HG02623 (cell line): ENCODE data around the gene SPATA17.

Experiments
- ATAC-seq: cut with Tn5 transposase; IDR thresholded peaks from one replicate; pipeline ENCODE4 v1.9.1; 2021; ENCODE audit warnings: moderate library complexity; ENCODE audit not compliant: unreplicated experiment

The SPATA17 gene

DNA sequence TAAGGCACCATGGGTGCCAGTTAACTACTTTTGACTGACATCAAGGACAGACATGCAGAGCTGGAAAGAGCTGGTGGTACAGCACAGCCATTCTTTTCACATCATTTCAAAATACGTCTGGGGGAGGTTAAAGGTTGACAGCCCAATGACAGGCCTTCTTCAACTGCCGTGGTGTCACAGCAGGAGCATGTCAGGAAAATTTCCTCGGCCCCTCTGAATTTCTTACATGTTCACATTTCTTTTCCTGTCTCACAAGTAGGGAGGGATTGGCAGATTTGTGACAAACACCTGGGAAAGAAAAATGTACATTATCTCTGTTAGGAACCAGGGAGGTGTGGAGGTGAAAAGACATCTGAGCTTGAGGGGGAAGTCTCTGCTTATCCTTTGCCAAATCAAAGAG lies 279.1 kb downstream of the SPATA17 start:
- ATAC-seq = no peak

- ATAC-seq = no peak
Observed at GRCh38 chr1:217910791-217911320, 279.7 kb downstream of the SPATA17 start.

DNA sequence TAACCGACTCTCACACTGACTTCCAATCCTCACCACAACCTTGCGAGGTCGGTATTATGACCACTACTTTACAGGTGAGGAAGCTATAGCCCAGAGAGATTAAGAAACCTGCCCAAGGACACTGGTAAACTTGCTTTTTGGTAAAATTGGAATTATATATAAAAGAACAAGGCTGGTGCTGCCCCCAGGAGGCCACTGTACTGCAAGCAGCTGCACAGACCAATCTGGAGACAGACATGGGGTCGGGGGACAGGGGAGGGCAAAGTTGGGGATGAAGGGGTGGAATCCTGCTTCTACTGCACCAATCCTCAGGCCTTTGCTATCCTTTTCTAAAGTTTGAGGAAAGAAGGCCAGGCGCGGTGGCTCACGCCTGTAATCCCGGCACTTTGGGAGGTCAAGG lies 280.8 kb downstream of the SPATA17 start:
- no peak for ATAC-seq

DNA sequence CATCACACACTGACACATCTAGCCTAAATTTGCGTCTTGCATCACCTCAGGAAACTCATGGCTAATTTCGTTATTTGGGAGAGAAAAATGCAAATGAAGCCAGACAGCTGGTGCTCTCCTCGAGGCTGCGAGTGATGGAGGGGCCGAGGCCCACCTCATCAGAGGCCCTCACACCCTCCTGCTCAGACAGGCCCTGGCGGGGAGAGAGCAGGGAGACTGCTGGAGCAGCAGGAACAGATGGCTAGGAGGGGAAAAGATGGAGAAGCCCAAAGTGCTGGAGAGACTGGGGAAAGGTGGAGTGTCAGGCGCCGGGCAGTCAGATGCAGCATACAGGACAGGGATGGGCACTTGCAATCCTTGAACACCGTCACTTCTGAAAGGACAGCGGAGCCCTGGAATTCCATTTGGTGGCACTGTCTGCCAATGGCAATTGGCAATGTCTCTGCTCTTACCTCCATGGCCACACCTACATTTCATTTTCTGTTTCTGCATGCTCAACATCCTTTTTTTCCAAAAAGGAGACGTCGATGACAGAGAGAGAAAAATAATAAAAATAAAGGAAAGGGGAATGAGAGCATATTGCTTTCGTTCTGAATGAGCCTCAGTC lies 286.2 kb downstream of the SPATA17 start:
- ATAC-seq = no peak

DNA sequence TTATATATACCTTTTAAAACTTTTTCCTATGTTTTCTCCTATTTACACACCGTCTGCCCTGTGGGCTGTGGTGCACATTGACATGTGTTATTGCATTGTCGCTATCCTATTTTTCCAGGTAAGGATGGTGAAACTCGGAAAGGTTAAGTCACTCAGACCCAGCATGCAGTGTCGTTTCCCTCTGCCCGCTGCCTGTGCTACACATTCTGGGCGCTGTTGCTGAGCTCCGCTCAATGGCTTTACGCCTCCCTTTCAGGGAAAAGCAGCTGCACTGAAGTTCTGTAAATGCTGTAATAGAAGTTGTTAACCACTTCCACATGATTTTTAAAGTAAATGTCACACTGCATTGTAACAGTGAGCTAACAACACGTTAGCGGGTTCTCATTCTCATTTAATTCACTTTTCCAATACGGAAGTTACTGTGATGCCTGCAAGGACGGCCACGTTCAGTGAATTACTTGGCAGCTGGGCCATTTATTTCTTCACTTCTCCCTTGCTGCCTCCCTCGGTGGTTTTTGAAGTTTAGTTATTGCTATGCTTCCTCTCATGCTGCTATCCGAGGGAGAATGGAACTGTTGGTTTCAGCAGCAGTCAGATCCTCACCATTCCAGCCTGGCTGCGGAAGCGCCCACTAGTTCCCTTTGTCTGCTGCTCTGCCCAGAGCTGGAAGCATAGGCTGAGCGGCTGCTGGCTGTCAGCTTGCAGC lies 288.7 kb downstream of the SPATA17 start:
- no peak for ATAC-seq
